HEK293 (cell line): Measurements from ENCODE around the gene NLRP4.

Source experiments
- ATF2 ChIP-seq: fragments of 450-650 bp; formaldehyde crosslinking; IDR thresholded peaks from 2 replicates; pipeline ENCODE4 v1.5.1; 2016; ENCODE audit warnings: missing biosample characterization, missing genetic modification characterization, low read depth
- CTCF ChIP-seq: fragments of 450-650 bp; formaldehyde crosslinking; IDR thresholded peaks from 2 replicates; pipeline ENCODE4 v1.5.1; 2016; ENCODE audit warnings: missing biosample characterization, missing genetic modification characterization
- SP2 ChIP-seq: fragments of 450-650 bp; formaldehyde crosslinking; IDR thresholded peaks from 2 replicates; pipeline ENCODE4 v1.5.1; 2016; ENCODE audit warnings: missing biosample characterization, missing genetic modification characterization
- ZBTB20 ChIP-seq: fragments of 450-650 bp; formaldehyde crosslinking; IDR thresholded peaks from 2 replicates; pipeline ENCODE4 v1.5.1; 2016; ENCODE audit warnings: missing biosample characterization, missing genetic modification characterization
- ZNF121 ChIP-seq: fragments of 450-650 bp; formaldehyde crosslinking; IDR thresholded peaks from 2 replicates; pipeline ENCODE4 v1.5.1; 2016; ENCODE audit warnings: missing biosample characterization, missing genetic modification characterization
- ZNF398 ChIP-seq: fragments of 450-650 bp; formaldehyde crosslinking; IDR thresholded peaks from 2 replicates; pipeline ENCODE4 v1.5.1; 2017; ENCODE audit warnings: missing biosample characterization, missing genetic modification characterization
- ZNF518A ChIP-seq: fragments of 450-650 bp; formaldehyde crosslinking; conservative IDR thresholded peaks from 2 replicates; pipeline ENCODE4 v1.5.1; 2016; ENCODE audit warnings: low read depth, missing biosample characterization, missing genetic modification characterization
- TF ChIP-seq, protein P1 (sequence below): fragments of 450-650 bp; formaldehyde crosslinking; IDR thresholded peaks from 2 replicates; pipeline ENCODE4 v1.5.1; 2016; ENCODE audit warnings: missing biosample characterization, missing genetic modification characterization

DNA sequence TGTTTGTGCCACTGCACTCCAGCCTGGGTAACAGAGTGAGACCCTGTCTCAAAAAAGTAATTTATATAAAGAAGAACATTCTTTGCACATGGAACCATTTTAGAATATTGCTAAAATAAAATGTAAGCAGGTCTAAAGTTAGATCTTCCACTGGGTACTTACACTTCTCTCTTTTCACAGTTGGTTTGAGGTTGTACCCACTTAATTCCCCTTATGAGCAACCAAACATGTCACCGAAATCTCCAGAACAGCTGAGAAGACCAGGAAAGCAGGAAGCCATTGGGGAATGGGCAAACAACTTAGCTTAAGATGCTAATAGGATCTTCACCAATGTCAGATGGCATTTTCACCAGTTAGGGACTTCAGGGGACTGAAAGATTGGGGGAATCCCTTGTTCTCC lies 18.8 kb downstream of the NLRP4 start:
- TF ChIP-seq ZNF518A (tag by site-specific recombination) = no peak
- TF ChIP-seq CTCF (tag by site-specific recombination) = no peak
- no peak for TF ChIP-seq ZNF121 (tag by site-specific recombination)
- TF ChIP-seq ZBTB20 (tag by site-specific recombination) = no peak
- TF ChIP-seq, protein P1, sequence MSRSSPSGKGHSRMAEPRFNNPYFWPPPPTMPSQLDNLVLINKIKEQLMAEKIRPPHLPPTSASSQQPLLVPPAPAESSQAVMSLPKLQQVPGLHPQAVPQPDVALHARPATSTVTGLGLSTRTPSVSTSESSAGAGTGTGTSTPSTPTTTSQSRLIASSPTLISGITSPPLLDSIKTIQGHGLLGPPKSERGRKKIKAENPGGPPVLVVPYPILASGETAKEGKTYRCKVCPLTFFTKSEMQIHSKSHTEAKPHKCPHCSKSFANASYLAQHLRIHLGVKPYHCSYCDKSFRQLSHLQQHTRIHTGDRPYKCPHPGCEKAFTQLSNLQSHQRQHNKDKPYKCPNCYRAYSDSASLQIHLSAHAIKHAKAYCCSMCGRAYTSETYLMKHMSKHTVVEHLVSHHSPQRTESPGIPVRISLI (tag by site-specific recombination) = no peak
- no peak for TF ChIP-seq ZNF398 (tag by site-specific recombination)
- no peak for TF ChIP-seq SP2 (tag by site-specific recombination)
- no peak for TF ChIP-seq ATF2
